ENCODE results near the gene TARS1.

The TARS1 gene

DNA sequence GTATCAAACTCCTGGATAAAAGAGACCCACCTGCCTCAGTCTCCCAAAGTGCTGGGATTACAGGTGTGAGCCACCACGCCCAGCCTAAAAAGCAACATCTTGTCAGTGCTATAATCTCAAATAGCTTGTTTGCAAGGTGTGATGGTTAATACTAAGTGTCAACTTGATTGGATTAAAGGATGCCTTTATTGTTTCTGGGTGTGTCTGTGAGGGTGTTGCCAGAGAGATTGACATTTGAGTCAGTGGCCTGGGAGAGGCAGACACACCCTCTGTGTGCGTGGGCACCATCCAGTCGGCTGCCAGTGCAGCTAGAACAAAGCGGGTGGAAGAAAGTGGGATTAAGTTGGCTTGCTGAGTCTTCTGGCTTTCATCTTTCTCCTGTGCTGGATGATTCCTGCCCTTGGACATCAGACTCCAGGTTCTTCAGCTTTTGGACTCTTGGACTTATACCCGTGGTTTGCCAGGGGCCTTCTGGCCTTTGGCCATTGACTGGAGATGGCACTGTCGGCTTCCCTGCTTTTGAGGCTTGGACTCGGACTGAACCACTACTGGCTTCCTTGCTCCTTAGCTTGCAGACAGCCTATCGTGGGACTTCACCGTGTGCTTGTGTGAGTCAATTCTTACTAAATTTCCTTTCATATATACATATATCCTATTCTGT, 28.1 kb downstream of the TARS1 start:
- intact Hi-C loops (cut with DNase I; ENCODE audit: low total_unique reads): no loop called here
- Histone ChIP-seq H3K9me3 (no peaks in the 10 kb centered on the region), H3K27ac (no peak overlapping the region), H3K4me3 (no peak overlapping the region), H3K4me1 (no peaks in the 10 kb centered on the region), H3K36me3 (peaks cover 69 to 86% (median 79%) of the 10 kb centered on the region in 3 donors), H3K27me3 (no peaks in the 10 kb centered on the region)
- TF ChIP-seq, protein P1, sequence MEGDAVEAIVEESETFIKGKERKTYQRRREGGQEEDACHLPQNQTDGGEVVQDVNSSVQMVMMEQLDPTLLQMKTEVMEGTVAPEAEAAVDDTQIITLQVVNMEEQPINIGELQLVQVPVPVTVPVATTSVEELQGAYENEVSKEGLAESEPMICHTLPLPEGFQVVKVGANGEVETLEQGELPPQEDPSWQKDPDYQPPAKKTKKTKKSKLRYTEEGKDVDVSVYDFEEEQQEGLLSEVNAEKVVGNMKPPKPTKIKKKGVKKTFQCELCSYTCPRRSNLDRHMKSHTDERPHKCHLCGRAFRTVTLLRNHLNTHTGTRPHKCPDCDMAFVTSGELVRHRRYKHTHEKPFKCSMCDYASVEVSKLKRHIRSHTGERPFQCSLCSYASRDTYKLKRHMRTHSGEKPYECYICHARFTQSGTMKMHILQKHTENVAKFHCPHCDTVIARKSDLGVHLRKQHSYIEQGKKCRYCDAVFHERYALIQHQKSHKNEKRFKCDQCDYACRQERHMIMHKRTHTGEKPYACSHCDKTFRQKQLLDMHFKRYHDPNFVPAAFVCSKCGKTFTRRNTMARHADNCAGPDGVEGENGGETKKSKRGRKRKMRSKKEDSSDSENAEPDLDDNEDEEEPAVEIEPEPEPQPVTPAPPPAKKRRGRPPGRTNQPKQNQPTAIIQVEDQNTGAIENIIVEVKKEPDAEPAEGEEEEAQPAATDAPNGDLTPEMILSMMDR (IDR thresholded peaks at IDR 0.05): no peak
- no peak for DNase-seq

DNA sequence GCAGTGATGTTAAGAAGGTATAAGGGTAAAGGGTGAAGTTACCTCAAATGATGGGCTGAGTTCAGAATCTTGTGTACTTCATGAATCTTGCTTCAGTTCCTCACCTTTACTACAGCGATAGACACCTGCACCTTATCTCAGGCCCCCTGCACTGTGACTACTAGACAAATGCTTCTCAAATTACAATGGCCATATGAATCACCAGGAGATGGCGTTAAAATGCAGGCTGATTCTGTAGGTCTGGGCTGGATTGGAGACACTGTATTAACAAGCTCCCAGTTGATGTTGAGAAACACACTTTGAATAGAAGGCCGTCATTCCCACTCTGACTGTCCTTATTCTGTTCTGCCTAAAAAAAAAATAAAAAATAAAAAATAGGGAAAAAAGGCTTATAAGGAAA, 29.8 kb downstream of the TARS1 start:
- Histone ChIP-seq H3K27me3 (no peaks in the 10 kb centered on the region), H3K36me3 (peaks cover 63 to 85% (median 79%) of the 10 kb centered on the region in 3 donors), H3K9me3 (no peaks in the 10 kb centered on the region), H3K4me3 (no peak overlapping the region), H3K4me1 (no peaks in the 10 kb centered on the region), H3K27ac (no peak overlapping the region)
- intact Hi-C loops (cut with DNase I; ENCODE audit: low total_unique reads): no loop called here
- TF ChIP-seq, protein P1 (IDR thresholded peaks at IDR 0.05): peak in 1 of 2 experiments; percentile 16
- no peak for DNase-seq

DNA sequence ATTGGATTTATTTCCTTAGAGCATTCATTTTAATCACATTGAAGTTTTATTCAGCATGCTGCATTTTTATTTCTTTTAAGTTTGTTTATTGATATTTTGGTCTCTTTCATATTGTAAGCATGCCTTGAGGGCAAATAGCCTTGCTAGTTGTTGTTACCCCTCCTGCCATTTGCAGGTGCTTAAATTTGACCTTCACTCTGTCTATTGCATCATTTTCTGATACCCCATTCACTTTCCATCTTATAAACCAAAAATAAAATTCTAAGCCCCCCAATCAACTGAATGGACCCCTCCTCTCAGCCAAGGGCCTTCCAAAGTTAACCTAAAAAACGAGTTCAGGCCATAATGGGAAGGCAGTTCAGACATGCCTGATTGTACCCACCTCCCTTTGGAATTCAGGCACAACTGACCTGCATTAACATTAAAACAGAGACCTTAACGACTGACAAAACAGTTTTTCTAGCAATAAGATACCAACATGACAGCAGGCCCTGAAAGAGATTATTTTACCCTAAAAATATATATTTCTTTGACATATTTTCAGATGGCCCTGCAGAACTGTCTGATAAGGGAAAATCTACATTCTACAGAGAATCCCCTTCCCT, 32.1 kb downstream of the TARS1 start:
- peaks cover 57 to 80% (median 68%) of the 10 kb centered on the region in 3 donors for H3K36me3 ChIP-seq
- no peaks in the 10 kb centered on the region for H3K4me1 ChIP-seq
- H3K4me3 ChIP-seq: no peak overlapping the region

DNA sequence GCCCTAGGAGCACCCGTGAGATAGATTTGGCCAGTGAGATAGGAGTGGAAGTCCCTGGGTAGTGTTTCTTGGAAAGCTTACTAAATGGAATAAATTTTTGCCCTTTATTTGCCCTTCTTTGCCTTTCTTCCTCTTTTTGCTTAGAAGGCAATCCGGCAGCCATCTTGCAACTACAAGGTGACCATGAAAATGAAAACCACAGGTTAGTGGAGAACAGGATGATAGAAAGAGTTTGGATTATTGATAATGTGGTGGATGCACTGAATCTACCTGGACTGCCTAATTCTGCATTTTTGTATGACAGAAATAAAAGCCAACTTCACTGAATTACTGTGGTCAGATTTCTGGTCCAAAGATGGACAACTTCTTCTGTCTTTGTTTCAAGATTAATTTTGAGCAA, 33.2 kb downstream of the TARS1 start:
- DNase-seq: no peak
- Histone ChIP-seq H3K27me3 (no peaks in the 10 kb centered on the region), H3K36me3 (peaks cover 48 to 71% (median 57%) of the 10 kb centered on the region in 3 donors), H3K4me3 (no peak overlapping the region), H3K4me1 (no peaks in the 10 kb centered on the region), H3K27ac (no peak overlapping the region), H3K9me3 (no peaks in the 10 kb centered on the region)
- intact Hi-C loops (cut with DNase I; ENCODE audit: low total_unique reads): no loop called here
- TF ChIP-seq, protein P1 (IDR thresholded peaks at IDR 0.05): no peak

More for the DNA sequence above, 32.1 kb downstream of the TARS1 start:
- H3K27ac ChIP-seq: no peak overlapping the region
- TF ChIP-seq, protein P1 (IDR thresholded peaks at IDR 0.05): no peak
- H3K27me3 ChIP-seq: no peaks in the 10 kb centered on the region
- intact Hi-C loops (cut with DNase I; ENCODE audit: low total_unique reads): no loop called here
- H3K9me3 ChIP-seq: no peaks in the 10 kb centered on the region
- DNase-seq: no peak

DNA sequence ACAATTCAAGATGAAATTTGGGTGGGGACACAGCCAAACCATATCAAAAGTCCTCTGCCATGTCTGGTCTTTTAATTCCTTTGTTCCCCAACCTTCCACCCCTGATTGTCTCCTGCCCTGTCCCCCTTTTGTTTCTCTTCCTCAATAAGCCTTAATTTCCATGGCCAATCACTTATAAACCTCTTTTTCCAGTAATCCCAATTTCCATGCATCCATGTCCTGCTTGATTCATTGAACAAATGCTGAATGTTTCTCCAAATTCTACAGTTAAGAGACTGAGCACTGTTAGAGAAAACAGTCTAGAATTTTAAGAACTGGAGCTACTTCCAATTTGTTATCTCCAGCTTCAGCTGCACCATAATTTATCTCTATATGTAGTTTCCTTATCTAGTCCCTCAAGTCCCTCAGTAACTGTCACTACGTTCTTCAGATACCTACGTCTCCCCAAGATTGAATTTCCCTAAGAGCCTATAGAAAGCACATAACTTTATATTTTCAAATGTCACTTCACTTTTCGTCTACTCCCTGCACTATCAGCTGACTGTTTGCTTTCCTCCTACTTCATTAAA, 34.2 kb downstream of the TARS1 start:
- no peaks in the 10 kb centered on the region for H3K4me1 ChIP-seq
- H3K4me3 ChIP-seq: no peak overlapping the region
- no peak for DNase-seq
- H3K36me3 ChIP-seq: peaks cover 42 to 62% (median 49%) of the 10 kb centered on the region in 3 donors
- H3K27me3 ChIP-seq: no peaks in the 10 kb centered on the region
- intact Hi-C loops (cut with DNase I; ENCODE audit: low total_unique reads): no loop called here
- TF ChIP-seq, protein P1 (IDR thresholded peaks at IDR 0.05): no peak
- no peak overlapping the region for H3K27ac ChIP-seq
- no peaks in the 10 kb centered on the region for H3K9me3 ChIP-seq

Measured in tibial artery (tissue), 4 donors.